Measurements from ENCODE around the gene APBA1. TPM values are rescaled to one million over a fixed set of nuclear protein-coding genes. Genes with fewer than 3 reads are reported as not detected.

The APBA1 gene
- total and polyA plus RNA-seq, 2 donors (not counting 1 experiment from before 2014, with no cell fraction given), result 0.01 to 0.05 TPM

GRCh38 chr9:69516353-69517322, 155.5 kb downstream of the APBA1 start:
- intact Hi-C loops (cut with micrococcal nuclease), result no loop called here
- POLR2A ChIA-PET, result no interaction called here
- no peaks in the 10 kb centered on the region for H3K9me3 Mint-ChIP-seq (ENCODE audit: insufficient read depth)
- no peaks in the 10 kb centered on the region for H3K4me1 Mint-ChIP-seq
- no peak overlapping the region for H3K27ac Mint-ChIP-seq
- Histone ChIP-seq H3K27me3 (replicated peaks in 1 of 4; ENCODE audit: control extremely low read depth in 1 of 4, control insufficient read depth in 3 of 4, insufficient read depth in 4 of 4, low read length in 3 of 4) (peaks cover 0 to 3% (median 0%) of the 10 kb centered on the region in 4 experiments), H3K27ac (ENCODE audit: low read length in 2 of 2) (no peak overlapping the region), H3K4me1 (ENCODE audit: control insufficient read depth in 2 of 2, insufficient read depth in 2 of 2, low read length in 2 of 2) (no peaks in the 10 kb centered on the region), H3K79me2 (ENCODE audit: control insufficient read depth, insufficient read depth, low read length) (no peaks in the 10 kb centered on the region), H4K20me1 (ENCODE audit: control insufficient read depth, insufficient read depth, low read length, poor library complexity, severe bottlenecking) (no peaks in the 10 kb centered on the region), H3K36me3 (replicated peaks in 1 of 2; ENCODE audit: control extremely low read depth in 1 of 2, control insufficient read depth in 1 of 2, extremely low read depth in 1 of 2, insufficient read depth in 2 of 2, low read length in 1 of 2) (no peaks in the 10 kb centered on the region), H3K4me2 (replicated peaks; ENCODE audit: low read depth, low read length, poor library complexity, severe bottlenecking) (no peak overlapping the region), H2AFZ (ENCODE audit: insufficient read depth, low read depth, low read length, poor library complexity, severe bottlenecking) (no peak overlapping the region), H3K9ac (ENCODE audit: low read length) (no peak overlapping the region), H3K4me3 (ENCODE audit: control extremely low read depth in 1 of 5, extremely low read depth in 1 of 5, insufficient read depth in 1 of 5, low read depth in 2 of 5, low read length in 4 of 5) (no peak overlapping the region), H3K9me3 (ENCODE audit: control extremely low read depth in 1 of 3, control insufficient read depth in 2 of 3, insufficient read depth in 1 of 3, low read length in 2 of 3) (peaks cover 0 to 10% (median 0%) of the 10 kb centered on the region in 3 donors)
- WGBS (ENCODE audit: insufficient coverage), result 95% methylated on average over 107 of the region's 111 CpGs
- ATAC-seq (ENCODE audit: low read depth) (no peak), DNase-seq (no peak)
- H3K27me3 Mint-ChIP-seq, result peaks cover 17% of the 10 kb centered on the region
- H3K4me3 Mint-ChIP-seq, result no peak overlapping the region
- CTCF ChIA-PET, result no interaction called here
- TF ChIP-seq, protein P1, sequence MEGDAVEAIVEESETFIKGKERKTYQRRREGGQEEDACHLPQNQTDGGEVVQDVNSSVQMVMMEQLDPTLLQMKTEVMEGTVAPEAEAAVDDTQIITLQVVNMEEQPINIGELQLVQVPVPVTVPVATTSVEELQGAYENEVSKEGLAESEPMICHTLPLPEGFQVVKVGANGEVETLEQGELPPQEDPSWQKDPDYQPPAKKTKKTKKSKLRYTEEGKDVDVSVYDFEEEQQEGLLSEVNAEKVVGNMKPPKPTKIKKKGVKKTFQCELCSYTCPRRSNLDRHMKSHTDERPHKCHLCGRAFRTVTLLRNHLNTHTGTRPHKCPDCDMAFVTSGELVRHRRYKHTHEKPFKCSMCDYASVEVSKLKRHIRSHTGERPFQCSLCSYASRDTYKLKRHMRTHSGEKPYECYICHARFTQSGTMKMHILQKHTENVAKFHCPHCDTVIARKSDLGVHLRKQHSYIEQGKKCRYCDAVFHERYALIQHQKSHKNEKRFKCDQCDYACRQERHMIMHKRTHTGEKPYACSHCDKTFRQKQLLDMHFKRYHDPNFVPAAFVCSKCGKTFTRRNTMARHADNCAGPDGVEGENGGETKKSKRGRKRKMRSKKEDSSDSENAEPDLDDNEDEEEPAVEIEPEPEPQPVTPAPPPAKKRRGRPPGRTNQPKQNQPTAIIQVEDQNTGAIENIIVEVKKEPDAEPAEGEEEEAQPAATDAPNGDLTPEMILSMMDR (IDR thresholded peaks at IDR 0.05), result no peak
- TF ChIP-seq EZH2 (IDR thresholded peaks at IDR 0.05; ENCODE audit: borderline replicate concordance, insufficient read depth, low read depth, low read length, poor library complexity, severe bottlenecking), result no peak

DNA sequence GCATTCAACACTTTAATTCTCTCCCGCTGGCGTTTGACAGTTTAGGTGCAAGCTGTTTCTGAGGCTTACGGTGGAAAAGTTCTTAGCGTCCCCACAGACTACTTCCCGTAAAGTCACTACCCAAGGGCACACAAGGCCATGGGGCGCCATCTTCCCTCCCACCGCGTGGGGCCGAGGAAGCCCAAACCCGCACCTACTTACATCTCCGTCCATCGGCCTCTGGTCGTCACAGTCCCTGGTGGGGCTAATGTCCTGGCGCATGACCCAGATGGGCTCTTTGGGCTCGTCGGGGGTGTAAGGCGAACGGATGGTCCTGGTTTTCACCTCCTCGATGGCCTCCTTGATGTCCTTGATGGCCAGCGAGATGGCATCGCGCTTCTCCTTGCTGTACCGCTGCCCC, 156.4 kb downstream of the APBA1 start:
- no peak overlapping the region for H3K4me2 ChIP-seq (replicated peaks; ENCODE audit: low read depth, low read length, poor library complexity, severe bottlenecking)
- no peaks in the 10 kb centered on the region for H3K4me1 ChIP-seq (ENCODE audit: control insufficient read depth in 2 of 2, insufficient read depth in 2 of 2, low read length in 2 of 2)
- ATAC-seq (ENCODE audit: low read depth), result no peak
- H3K27me3 ChIP-seq (replicated peaks in 1 of 4; ENCODE audit: control extremely low read depth in 1 of 4, control insufficient read depth in 3 of 4, insufficient read depth in 4 of 4, low read length in 3 of 4), result peaks cover 0 to 3% (median 0%) of the 10 kb centered on the region in 4 experiments
- H3K4me3 Mint-ChIP-seq, result no peak overlapping the region
- no peaks in the 10 kb centered on the region for H3K4me1 Mint-ChIP-seq
- ChIA-PET POLR2A (no interaction called here), CTCF (no interaction called here)
- H3K9me3 ChIP-seq (ENCODE audit: control extremely low read depth in 1 of 3, control insufficient read depth in 2 of 3, insufficient read depth in 1 of 3, low read length in 2 of 3), result peaks cover 0 to 10% (median 0%) of the 10 kb centered on the region in 3 donors
- H3K9ac ChIP-seq (ENCODE audit: low read length), result no peak overlapping the region
- H3K27ac Mint-ChIP-seq, result no peak overlapping the region
- H3K27ac ChIP-seq (ENCODE audit: low read length in 2 of 2), result no peak overlapping the region
- peaks cover 9% of the 10 kb centered on the region for H3K27me3 Mint-ChIP-seq
- H3K4me3 ChIP-seq (ENCODE audit: control extremely low read depth in 1 of 5, extremely low read depth in 1 of 5, insufficient read depth in 1 of 5, low read depth in 2 of 5, low read length in 4 of 5), result no peak overlapping the region
- intact Hi-C loops (cut with micrococcal nuclease), result no loop called here
- H2AFZ ChIP-seq (ENCODE audit: insufficient read depth, low read depth, low read length, poor library complexity, severe bottlenecking), result no peak overlapping the region
- 98% methylated on average over 23 of the region's 23 CpGs for WGBS (ENCODE audit: insufficient coverage)
- TF ChIP-seq EZH2 (IDR thresholded peaks at IDR 0.05; ENCODE audit: borderline replicate concordance, insufficient read depth, low read depth, low read length, poor library complexity, severe bottlenecking), result no peak
- TF ChIP-seq, protein P1 (IDR thresholded peaks at IDR 0.05), result no peak
- no peak for DNase-seq
- H4K20me1 ChIP-seq (ENCODE audit: control insufficient read depth, insufficient read depth, low read length, poor library complexity, severe bottlenecking), result no peaks in the 10 kb centered on the region
- H3K36me3 ChIP-seq (replicated peaks in 1 of 2; ENCODE audit: control extremely low read depth in 1 of 2, control insufficient read depth in 1 of 2, extremely low read depth in 1 of 2, insufficient read depth in 2 of 2, low read length in 1 of 2), result no peaks in the 10 kb centered on the region
- H3K79me2 ChIP-seq (ENCODE audit: control insufficient read depth, insufficient read depth, low read length), result no peaks in the 10 kb centered on the region
- no peaks in the 10 kb centered on the region for H3K9me3 Mint-ChIP-seq (ENCODE audit: insufficient read depth)

Measured in B cell (primary cell).